OCI-LY7 (cell line): Measurements from ENCODE around the gene IGF2BP2.

ENCODE experiments used
- CTCF ChIP-seq: fragments of 200-600 bp; sonication (generic); conservative IDR thresholded peaks from 2 replicates; pipeline ENCODE4 v1.5.1; 2014; ENCODE audit warnings: mild to moderate bottlenecking, antibody characterized with exemption, low read length, moderate library complexity, mixed read lengths
- EZH2phosphoT487 ChIP-seq: fragments of 200-600 bp; sonication (generic); IDR thresholded peaks from 2 replicates; pipeline ENCODE4 v1.6.1; 2018; ENCODE audit warnings: low read depth, borderline replicate concordance, mild to moderate bottlenecking, mixed run types, antibody characterized with exemption, low read length, moderate library complexity, mixed read lengths

- TF ChIP-seq CTCF (no peak), EZH2phosphoT487 (no peak)
Observed at GRCh38 chr3:185778094-185778493, 46.7 kb downstream of the IGF2BP2 start.
